Measurements from ENCODE around the gene VAV1. TPM values are rescaled to one million over a fixed set of nuclear protein-coding genes. Genes with fewer than 3 reads are reported as not detected.

The VAV1 gene
- total and polyA plus RNA-seq, 2 of the 13 experiments (the other 11 are each of a cell fraction or from before 2014, with no cell fraction given), result not detected

DNA sequence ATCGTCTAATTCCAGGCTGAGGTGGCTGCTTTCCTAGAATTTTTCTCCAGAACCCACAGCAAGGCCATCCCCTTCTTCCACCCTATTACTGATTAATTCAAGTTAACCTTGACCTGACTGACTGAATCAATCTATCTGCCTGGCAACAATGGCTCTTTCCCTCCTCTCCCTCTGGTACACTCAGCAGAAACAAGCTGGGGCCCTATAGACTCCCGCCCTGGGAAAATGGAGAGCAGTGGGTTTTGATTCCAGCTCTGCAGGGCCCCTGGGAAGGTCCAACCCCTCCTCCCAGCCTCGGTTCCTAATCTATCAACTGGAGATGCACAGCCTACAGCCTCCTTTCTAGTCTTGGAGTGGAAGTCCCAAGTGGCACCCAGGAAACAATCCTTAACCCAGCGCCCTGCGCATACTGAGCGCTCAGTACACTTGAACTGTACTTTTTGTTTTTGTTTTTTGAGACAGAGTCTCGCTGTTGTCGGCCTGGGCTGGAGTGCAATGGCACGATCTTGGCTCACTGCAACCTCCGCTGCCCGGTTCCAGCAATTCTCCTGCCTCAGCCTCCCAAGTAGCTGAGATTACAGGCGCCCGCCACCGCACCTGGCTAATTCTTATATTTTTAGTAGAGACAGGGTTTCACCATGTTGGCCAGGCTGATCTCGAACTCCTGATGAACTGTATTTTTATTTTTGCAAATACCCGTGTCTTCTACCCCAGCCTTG lies 46.8 kb upstream of the VAV1 start (continued):
- TF ChIP-seq, protein P1, sequence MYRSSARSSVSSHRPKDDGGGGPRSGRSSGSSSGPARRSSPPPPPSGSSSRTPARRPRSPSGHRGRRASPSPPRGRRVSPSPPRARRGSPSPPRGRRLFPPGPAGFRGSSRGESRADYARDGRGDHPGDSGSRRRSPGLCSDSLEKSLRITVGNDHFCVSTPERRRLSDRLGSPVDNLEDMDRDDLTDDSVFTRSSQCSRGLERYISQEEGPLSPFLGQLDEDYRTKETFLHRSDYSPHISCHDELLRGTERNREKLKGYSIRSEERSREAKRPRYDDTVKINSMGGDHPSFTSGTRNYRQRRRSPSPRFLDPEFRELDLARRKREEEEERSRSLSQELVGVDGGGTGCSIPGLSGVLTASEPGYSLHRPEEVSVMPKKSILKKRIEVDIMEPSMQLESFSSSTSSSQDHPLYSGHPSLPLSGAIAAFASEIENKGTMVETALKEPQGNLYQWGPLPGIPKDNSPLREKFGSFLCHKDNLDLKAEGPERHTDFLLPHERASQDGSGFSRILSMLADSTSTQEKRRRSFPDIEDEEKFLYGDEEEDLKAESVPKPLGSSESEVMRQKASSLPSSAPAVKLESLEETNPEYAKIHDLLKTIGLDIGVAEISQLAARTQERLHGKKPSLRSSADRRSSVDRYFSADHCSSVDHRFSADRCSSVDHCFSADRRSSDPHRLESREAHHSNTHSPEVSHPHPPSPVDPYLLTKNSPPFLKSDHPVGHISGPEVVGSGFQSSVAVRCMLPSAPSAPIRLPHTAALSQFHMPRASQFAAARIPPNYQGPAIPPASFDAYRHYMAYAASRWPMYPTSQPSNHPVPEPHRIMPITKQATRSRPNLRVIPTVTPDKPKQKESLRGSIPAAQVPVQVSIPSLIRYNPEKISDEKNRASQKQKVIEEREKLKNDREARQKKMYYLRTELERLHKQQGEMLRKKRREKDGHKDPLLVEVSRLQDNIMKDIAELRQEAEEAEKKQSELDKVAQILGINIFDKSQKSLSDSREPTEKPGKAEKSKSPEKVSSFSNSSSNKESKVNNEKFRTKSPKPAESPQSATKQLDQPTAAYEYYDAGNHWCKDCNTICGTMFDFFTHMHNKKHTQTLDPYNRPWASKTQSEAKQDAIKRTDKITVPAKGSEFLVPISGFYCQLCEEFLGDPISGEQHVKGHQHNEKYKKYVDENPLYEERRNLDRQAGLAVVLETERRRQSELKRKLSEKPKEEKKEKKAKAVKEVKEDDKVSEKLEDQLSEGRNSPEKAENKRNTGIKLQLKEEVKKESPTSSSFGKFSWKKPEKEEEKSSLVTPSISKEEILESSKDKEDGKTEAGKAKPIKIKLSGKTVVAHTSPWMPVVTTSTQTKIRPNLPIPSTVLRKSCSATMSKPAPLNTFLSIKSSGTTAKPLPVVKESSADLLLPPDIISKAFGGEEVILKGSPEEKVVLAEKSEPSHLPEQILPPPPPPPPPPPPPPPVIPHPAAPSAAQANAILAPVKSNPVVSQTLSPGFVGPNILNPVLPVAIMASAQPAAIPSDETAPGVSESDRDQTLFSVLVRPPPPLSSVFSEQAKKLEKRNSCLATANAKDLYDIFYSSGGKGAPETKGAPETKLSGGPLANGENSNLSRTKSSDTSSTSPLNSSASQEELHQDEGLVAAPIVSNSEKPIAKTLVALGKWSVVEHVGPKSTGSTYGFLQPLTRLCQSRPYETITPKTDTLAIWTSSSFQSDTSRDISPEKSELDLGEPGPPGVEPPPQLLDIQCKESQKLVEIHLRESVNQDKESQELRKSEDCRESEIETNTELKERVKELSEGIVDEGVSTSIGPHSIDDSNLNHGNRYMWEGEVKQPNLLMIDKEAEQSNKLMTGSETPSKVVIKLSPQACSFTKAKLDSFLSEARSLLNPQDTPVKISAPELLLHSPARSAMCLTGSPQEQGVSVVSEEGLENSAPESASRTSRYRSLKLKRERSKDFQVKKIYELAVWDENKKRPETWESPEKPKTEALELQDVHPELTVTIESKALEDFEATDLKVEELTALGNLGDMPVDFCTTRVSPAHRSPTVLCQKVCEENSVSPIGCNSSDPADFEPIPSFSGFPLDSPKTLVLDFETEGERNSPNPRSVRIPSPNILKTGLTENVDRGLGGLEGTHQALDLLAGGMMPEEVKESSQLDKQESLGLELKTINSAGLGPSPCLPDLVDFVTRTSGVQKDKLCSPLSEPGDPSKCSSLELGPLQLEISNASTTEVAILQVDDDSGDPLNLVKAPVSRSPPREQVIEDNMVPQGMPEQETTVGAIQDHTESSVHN (CRISPR knock-in tag; IDR thresholded peaks at IDR 0.05), result no peak
- 0 out of 2 replicates have a peak, but pooled peaks have one; percentile 45 for TF ChIP-seq THAP11 (CRISPR knock-in tag; IDR thresholded peaks at IDR 0.05)
- TF ChIP-seq NFIC (IDR thresholded peaks at IDR 0.05; ENCODE audit: low read length), result no peak; the same call in 1 of the 2 replicates
- TF ChIP-seq PAXIP1 (CRISPR knock-in tag; conservative IDR thresholded peaks at IDR 0.05), result peak; percentile 89
- no peak for TF ChIP-seq SP4 (CRISPR knock-in tag; IDR thresholded peaks at IDR 0.05)
- no peak for TF ChIP-seq ZBTB46 (CRISPR knock-in tag; IDR thresholded peaks at IDR 0.05; ENCODE audit: borderline replicate concordance)
- peak; percentile 70 for TF ChIP-seq SAP130 (CRISPR knock-in tag; IDR thresholded peaks at IDR 0.05; ENCODE audit: low read depth)
- TF ChIP-seq FOXA1 (IDR thresholded peaks at IDR 0.05), result no peak
- no peak for TF ChIP-seq FOXA1 (CRISPR knock-in tag; IDR thresholded peaks at IDR 0.05)
- no peak for TF ChIP-seq RBAK (CRISPR knock-in tag; IDR thresholded peaks at IDR 0.05)
- TF ChIP-seq ZIK1 (CRISPR knock-in tag; IDR thresholded peaks at IDR 0.05; ENCODE audit: borderline replicate concordance, low read depth), result no peak
- TF ChIP-seq ELF4 (CRISPR knock-in tag; IDR thresholded peaks at IDR 0.05; ENCODE audit: borderline replicate concordance), result no peak
- TF ChIP-seq AGO2 (optimal IDR thresholded peaks at IDR 0.05; ENCODE audit: low read depth, low read length), result no peak
- no peak for TF ChIP-seq FOSL2 (CRISPR knock-in tag; IDR thresholded peaks at IDR 0.05)
- TF ChIP-seq ZBTB7B (CRISPR knock-in tag; IDR thresholded peaks at IDR 0.05), result 0 out of 2 replicates have a peak, but pooled peaks have one; percentile 35
- TF ChIP-seq AKAP8 (CRISPR knock-in tag; IDR thresholded peaks at IDR 0.05), result no peak
- TF ChIP-seq ASH2L (IDR thresholded peaks at IDR 0.05; ENCODE audit: insufficient read length, low read depth, low read length), result no peak
